Gastrocnemius medialis (tissue), 4 donors: ENCODE results near the gene ZBTB20.

Experiments
- CTCF ChIP-seq, 5 experiments: fragments of 450-650 bp in 3 of 5; fragments of 200-600 bp in 2 of 5; sonication (generic) in 2 of 5; IDR thresholded peaks in 4 of 5; conservative IDR thresholded peaks in 1 of 5; 1 replicate in 4 of 5; 2 replicates in 1 of 5; pipeline ENCODE4 v1.5.1; 2016 to 2019; ENCODE audit warnings: antibody characterized with exemption in 5 of 5, mild to moderate bottlenecking in 3 of 5, moderate library complexity in 3 of 5
- POLR2A ChIP-seq, 2 donors: fragments of 450-650 bp; IDR thresholded peaks; one replicate each; pipeline ENCODE4 v1.6.1; 2017; ENCODE audit warnings: antibody characterized with exemption in 2 of 2, mild to moderate bottlenecking in 2 of 2, moderate library complexity in 2 of 2

- TF ChIP-seq CTCF (IDR thresholded peaks at IDR 0.05 in 4 of 5, conservative IDR thresholded peaks at IDR 0.05 in 1 of 5): no peak
- TF ChIP-seq POLR2A (IDR thresholded peaks at IDR 0.05): no peak
These were observed 772.6 kb downstream of the ZBTB20 start for GRCh38 chr3:114374433-114374990.
